GM18909 (cell line): ENCODE data around the gene XCR1.

Experiments used
- ATAC-seq: cut with Tn5 transposase; IDR thresholded peaks from one replicate; pipeline ENCODE4 v1.9.1; 2021; ENCODE audit warnings: mild to moderate bottlenecking; ENCODE audit not compliant: unreplicated experiment, poor library complexity

XCR1 gene

DNA sequence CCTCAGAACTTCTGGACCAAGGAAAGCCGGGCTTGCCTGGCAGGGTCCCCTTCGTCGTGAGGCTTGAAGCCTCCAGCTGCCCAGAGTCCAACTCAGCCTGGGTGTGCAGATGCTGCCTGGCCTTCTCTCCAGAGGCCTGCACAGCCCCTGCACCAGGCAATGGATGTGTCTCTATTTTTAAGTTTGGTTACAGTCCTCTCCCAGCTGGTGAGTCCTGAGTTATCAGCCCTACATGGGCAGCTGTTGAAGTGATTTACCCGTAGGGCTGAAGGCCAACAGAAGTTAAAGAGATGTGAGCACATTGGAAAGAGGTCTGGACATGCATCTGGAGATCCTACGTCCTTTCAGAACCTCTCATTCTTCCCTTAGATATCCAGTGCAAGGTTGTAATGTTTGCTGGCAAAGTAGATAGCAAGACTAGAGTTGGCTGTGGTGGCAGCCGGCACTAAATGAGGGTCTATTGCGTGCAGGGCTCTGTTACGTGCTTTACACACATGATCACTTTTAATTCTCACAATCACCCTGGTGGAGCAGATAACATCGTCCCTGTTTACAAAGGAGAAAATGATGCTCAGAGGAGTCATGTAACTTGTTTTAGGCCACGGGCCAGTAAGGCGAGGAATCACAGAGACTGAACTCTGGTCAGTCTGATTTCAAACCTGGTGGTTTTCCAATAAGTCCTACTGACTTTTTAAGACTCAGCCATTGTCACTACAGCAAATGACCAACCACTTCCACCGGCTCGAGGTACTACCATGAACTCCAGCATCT is 41.6 kb downstream of the XCR1 start:
- no peak for ATAC-seq

DNA sequence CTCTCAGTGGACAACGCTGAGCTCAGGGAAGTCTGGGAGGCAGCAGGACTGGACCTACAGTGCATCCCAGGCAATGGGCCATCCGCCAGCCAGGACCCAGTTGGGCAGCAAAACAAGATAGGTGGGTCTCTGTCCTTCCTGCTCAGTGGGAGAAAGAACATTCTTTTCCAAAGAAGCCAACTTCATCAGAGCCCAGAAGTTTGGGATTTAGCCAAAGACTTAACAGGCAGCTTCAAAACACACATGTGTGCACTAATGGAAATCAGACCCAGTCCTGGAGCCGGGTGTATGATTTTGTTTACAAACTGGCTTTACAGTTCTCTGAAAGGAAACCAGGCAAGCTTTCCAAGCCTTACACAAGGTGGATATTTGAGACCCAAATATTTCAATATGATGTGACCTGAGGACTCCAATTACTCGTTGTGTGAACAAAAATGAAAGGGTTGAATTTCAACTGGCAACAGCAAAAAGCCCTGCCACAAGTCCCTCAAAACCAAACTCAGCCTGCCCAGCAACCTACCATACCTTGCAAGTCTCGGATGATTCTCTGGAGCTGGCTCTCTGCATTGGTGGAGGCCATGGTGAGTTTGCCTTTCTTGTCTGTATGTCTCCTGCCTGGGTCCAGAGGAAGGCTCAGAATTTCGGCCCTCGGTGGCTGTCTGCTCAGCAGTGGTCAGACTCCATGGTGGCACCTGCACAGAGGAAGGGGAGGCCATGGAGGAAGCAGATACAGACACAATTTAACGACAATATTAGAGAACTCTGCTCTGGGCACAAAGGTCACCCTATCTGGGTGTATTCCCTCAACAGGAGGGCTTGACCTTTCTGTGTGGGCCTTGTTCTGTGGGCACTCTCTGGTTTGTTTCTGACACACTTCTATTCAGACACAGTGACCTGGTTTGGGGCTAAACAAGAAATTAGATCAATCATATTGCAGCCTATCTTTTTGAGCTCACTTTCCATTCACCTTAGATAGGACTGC is 42.7 kb downstream of the XCR1 start:
- ATAC-seq: no peak

DNA sequence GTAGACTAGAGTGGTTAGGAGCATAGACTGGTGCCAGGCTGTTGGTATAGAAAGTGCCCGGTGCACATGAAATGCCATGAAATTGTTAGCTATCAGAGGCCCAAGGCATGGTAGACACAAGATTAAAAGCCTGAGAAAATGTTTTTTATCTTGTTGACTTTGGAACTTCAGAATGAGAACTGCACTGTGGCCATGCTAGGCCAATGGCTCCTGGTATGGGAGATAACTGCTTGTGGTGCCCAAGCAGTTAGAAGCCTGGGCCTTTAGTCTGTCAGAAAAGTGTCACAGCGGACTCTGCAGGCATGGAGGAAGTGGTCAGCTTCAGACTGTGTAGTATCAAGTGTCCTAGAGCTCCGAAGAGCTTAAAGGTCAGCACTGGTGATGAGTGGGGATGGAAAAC is 43.5 kb downstream of the XCR1 start:
- ATAC-seq: no peak

DNA sequence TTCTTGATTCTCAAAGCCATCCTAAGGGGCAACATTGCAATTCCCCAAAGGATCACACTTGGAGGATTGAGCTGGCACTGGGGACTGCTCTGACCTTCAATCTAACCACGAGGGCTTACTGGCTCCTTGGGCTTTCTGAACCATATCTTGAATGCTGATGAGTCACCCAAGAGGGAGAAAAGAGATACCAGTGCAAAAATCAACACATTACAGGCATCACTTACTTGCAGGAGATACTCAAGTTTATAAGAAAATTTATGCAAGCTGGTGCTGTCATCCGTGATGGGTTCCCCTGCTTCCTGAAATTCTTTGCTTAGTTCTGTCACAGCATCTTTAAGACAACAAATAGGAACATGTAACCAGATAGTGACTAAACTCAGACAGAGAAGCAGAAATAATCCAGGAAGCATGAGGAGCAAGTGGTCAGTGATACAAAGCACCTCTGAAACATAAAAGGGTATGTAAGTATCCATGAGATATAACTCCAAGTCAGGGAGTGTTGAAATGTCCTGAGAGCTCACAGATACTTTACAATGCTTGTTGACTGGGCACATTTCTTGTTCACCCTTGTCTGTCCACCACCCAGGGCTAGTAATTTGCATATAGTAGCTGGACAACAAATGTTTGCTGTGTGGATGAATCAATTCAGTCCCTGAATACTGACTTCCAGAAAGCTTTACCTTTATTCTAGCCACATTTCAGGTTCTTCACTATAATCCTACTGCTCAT is 45.8 kb downstream of the XCR1 start:
- ATAC-seq: no peak

DNA sequence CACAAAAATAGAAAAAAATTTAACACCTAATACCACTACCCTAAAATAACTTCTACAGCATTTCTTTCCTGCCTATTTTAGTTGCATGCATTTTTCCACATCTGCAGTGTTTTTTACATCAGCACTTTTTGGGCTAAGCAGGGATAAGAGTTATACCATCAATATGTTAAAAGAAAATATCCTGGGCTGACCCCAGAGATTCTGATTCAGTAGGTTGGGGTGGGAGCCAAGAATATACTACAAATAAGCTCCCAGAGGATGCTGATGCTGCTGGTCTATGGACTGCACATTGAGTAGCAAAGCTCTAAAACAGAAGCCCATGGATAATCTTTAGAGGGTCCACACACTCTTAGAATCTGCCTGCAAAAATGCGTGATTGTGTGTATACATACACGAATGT is 46.5 kb downstream of the XCR1 start:
- ATAC-seq: no peak

DNA sequence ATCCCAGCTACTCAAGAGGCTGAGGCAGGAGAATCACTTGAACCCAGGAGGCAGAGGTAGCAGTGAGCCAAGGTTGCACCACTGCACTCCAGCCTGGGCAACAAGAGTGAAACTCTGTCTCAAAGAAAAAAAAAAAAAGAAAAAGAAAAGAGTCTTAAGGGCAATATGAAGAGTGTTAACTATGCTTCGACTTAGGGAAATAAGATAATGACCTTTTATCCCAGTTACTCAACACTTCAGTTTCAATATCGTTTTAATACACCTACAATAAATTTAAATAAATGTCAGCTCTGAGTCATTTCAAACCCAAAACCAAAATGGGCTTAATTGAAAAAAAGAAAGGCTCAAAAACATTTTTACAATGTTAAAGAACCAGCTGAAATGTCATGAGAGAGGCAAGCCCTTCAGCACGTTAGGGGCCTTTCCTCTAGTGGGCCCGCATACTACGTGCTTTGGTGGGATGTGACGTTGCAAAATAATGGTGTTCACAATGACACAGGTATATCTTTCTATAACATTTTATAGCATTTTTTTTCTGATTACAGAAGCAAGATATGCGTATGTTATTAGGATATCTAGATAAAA is 47.0 kb downstream of the XCR1 start:
- no peak for ATAC-seq

DNA sequence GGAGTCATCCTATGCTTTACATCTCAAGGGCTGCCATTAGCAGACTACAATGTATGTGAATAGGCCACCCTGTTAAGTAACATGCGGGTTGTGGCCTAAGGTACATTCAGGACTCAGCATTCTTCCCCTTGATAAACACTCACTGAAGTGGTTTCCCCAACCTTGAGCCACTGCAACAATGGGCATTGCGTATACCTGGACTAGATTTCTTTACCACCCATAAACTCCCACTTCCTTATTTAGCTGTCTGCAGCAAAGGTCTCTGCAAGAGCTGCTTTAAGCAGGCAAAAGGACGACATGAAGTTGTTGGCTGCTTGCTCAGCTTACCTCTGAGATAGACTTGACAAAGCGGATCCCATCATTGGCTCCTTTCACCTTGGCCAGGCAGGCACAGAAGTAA is 47.9 kb downstream of the XCR1 start:
- ATAC-seq: no peak

DNA sequence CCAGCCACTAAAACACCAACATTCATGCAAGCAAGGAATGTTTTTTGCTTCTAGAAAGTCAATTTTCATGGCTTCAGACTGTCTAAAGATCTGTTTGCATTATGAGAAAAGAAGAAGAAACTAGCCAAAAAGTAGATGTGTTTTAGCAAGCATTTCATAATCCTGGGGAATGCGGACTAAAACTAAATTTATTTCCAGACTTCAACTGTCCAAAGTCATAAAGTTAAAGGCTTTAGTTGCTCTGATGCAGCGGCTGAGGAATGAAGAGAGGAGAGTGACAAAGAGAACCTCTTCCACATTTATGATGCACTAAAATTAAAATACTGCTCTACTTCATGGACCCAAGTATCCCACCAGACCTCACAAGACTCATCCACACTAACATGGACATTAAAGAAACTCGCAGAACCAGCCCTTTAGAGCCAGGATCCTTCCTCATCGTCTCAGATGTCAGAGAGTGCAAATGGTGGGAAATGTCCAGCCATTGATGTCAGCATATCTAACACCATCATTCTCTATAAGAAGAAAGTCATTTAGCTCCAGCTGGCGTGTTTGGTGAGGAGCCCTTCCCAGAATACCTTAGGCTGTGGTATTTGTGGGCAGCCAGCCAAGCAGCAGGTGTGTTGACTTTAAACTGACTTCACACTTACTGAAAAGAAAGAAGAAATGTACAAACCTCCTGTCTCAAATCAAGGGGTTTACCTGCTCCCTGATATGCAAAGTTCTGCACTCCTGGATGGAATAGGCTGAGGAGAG is 49.1 kb downstream of the XCR1 start:
- no peak for ATAC-seq

DNA sequence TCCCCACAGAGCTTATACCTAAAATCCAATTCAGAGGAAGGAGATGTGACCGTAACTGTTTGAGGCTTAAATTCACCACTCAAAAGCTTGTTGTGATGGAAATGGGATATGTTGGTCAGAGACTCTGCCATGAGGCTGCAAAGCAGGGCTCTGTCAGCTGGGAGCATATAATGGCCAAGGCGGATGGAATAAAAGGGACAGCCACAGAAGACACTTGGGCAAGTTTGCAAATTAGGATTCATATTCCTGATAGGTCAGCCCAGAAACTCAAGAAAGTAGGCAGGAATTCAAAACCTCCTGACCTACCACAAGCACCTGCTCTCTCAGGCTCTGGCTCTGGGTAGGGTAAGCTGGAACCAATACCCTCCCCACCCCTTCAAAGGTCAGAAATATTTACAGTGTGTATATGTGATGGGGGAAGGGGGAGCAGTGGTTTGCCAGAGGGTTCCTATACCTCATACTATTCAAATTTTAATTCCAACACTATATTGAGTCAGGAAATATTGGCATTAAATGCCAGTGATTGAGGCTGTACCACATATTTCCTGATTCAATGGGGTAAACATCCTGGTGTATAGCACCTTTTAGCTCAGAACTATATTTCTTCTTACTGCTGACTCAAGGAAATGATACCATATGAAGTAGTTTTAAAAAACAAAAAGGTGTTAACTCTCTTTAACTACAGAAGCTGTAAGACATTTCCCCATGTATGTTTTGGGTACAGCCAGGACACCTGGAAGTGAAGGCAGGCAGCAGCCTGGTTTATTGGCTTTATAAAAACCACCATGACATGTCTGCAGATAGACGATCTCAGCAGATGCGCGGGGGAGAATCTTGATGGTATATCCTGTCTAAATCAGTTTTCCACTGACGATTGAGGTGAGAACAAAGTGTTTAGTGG is 50.8 kb downstream of the XCR1 start:
- no peak for ATAC-seq

DNA sequence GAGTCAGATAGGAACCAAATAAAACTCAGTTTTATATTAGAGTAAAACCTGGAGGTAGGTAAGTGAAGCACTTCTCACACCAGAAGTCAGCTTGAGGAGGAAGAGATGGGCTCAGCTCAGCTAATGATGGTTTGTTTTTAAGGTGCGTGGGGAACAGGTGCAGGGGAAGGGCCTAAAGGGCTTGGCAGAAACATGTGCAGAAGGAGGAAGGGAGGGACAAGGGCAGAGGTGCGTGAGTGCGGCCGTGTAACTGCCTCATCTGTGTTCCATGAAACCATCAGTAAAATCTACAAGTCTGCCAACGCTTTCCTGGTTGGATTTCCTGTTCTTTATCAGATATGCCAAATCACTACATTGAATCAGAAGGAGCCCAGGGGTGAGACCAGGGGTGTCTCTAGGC is 51.6 kb downstream of the XCR1 start:
- no peak for ATAC-seq

DNA sequence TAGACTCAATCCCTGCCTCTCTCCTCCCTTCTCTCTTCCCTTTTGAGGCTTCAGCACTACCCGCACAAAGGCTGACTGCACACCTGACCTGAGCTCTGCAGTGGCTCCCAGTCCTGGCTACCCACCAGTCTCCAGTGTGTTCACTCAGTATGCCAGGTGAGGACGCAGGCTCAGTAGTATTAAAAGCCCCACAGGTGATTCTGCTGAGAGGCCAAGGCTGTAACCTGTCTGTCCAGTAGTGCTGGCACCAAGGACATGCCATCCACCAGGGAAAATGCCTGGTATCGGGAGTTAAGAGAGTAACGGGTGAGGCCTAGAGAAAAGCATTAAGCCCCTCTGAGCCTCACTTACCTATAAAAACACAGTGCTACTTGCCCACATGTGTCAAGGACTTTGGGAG is 52.6 kb downstream of the XCR1 start:
- ATAC-seq: no peak

DNA sequence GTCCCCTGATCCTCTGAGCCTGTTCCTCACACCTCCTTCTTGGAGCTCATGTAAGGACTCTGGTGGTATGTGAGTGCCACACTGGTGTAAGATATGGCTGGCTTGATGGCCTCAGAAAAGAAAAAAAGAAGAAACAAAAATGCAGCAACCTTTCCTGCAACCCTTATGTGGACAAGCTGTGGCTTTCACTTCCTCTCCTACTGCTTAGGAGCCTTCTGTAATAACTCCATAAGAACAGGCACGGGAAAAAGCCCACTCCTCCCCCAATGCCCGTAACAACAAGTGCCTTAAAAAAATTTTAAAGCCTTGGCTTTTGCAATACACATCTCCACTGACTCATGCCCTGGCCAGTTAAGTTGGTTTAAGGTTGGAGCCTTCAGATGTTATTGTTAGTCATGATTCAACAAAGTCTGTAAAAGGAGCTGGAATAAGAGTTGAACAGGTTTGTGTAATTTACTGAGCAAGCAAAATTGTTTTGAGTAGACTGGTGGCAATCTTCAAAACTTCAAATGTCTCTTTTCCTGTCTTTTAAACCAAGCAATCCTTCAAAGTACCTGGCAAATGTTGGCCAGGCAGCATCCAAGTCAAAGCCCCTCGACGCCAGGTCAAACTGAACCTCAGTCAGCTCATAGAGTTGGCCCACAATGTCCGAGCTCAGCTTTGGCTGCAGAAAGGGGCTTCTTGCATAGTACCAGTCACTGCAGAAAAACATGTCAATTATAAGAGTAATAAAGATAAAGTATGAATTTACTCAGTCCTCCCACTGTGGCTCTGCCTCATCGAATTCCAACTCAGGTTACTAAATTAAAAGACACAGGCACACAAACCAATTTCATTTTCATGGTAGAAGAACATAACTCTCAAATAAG is 54.5 kb downstream of the XCR1 start:
- no peak for ATAC-seq

DNA sequence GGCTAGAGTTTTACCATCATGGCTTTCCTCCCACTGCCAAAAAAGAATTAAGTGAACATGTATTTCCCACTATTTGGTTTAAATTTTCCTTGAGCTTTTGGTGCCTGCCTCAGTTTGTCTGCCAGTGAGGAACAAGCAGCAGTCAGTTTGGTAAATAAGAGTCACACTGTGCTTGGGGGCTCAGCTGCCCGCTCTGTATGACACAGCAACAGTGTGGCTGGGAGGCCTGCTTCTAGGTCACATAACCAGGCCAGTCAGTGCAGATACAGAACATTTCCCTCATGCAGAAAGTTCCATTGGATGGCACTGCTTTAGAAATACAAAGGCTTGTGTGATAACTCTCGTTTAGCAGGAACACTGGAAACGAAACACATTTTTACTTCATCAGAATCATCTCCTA is 57.3 kb downstream of the XCR1 start:
- no peak for ATAC-seq

DNA sequence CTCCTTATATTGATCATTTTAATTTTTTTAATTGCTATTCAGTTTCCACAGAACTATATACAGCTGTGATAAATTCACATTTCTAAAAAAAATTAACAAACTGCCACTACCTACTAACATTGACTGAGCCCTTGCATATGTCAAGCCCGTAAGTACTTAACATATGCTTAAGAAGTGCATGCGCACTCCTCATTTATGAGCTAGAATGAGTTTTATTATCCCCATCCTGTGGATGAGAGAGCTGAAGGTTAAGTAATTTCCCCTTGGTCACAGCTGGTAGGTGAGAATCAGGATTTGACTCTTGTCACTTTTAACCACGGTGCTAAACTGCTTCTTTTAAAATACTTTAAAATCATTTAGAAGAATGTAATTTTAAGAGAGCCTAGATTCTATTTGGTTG is 58.2 kb downstream of the XCR1 start:
- no peak for ATAC-seq

DNA sequence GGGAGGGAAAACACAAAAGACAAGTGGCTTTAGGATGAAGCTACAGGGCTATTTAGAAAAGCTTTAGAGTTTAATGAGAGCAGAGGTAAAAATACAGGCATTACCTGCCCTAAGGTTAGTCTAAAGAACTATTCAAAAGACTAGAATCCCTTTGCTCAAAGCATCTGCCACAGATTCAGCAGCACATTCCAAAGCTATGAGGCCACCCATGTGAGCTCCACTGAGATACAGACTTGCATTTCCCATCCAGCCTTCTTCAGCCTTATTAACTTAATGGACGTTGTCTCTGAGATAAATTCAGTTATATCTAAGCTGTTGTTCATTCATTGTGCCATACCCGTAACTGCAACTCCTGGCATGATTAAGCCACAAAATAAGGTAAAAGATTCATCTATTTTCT is 58.6 kb downstream of the XCR1 start:
- no peak for ATAC-seq

DNA sequence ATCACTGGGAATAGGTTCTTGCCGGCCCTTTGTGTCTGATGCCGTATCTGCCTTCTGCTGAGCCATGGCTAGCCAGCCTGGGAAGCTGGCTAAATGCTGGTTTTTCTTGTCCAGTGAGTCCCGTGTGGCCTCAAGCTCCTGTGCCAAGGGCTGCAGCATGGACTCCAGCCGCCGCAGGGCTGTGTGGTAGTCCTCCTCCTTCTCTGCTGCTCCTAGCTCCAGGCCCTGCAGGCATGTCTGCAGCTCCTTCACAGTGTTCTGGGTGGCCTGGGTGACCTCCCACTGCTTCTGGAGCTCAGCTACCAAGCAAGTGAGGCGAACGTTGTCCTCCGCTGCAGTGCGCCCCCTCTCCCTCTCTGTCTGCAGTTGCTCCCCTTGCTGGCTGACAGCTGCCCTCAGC is 59.1 kb downstream of the XCR1 start:
- no peak for ATAC-seq

DNA sequence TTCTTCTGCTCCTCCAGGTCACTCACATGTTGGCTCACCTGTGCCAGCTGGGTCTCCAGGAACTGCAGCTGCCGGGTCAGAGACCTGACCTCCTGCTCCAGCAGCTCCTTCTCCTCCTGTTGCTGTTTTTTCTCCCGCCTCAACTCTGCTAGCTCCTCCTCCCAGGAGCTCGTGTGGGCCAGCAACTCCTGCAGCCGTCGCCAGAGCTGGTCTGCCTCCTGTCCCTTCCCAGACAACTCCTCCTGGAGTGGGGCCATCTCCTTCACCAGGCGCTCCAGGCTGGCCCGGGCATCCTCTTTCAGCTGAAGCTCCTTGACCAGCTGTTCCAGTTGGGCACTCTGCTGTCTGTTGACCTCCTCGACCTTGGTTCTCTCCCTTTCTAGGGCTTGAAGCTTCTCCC is 59.6 kb downstream of the XCR1 start:
- ATAC-seq: no peak
